IMR-90 (cell line): ENCODE data around the gene CTPS2. TPM values are rescaled to one million over a fixed set of nuclear protein-coding genes. Genes with fewer than 3 reads are reported as not detected.

ENCODE experiments used
- ATAC-seq: fragments of 200-7000 bp; cut with Tn5 transposase; 2 replicates; pipeline ENCODE4 v1.9.1; 2020; ENCODE audit warnings: low read depth, mild to moderate bottlenecking, moderate library complexity
- BruUV-seq: library from RNA; stranded (reverse); fragments of 400-500 nt; replicated peaks from 2 replicates; lab custom pipeline; 2021; lab: Mats Ljungman, UMichigan
- CTCF ChIA-PET: fragments of 300-600 bp; formaldehyde crosslinking; extraction: SDS; loops from one replicate; lab custom pipeline; 2021; ENCODE audit warnings: antibody characterized with exemption; lab: Yijun Ruan, JAX
- POLR2A ChIA-PET: fragments of 300-600 bp; sonication (Branson Sonifier 250); formaldehyde crosslinking; loops from one replicate; lab custom pipeline; 2022; ENCODE audit warnings: antibody characterized with exemption; ENCODE audit not compliant: unreplicated experiment; lab: Charles Lee
- DNase-seq: peaks from one replicate; pipeline ENCODE4 v3.0.0; 2013
- H2AFZ ChIP-seq: replicated peaks from 2 replicates; pipeline ENCODE3; 2013; ENCODE audit warnings: low read length, mild to moderate bottlenecking; ENCODE audit not compliant: poor library complexity
- H2AK5ac ChIP-seq: 2 replicates; pipeline ENCODE4 v1.6.1; 2013; ENCODE audit warnings: low read depth, low read length, inconsistent platforms
- H2AK9ac ChIP-seq: replicated peaks from 2 replicates; pipeline ENCODE3; 2013; ENCODE audit warnings: mild to moderate bottlenecking, low read depth, low read length, moderate library complexity; ENCODE audit not compliant: poor library complexity
- H2BK120ac ChIP-seq: 2 replicates; pipeline ENCODE4 v1.6.1; 2013; ENCODE audit warnings: low read depth, low read length, inconsistent platforms
- H2BK15ac ChIP-seq: 3 replicates; pipeline ENCODE4 v1.6.1; 2013; ENCODE audit warnings: low read depth, low read length, inconsistent platforms
- H2BK20ac ChIP-seq: 2 replicates; pipeline ENCODE4 v1.6.1; 2013; ENCODE audit warnings: low read depth, mild to moderate bottlenecking, inconsistent platforms, low read length, moderate library complexity
- H2BK5ac ChIP-seq: 2 replicates; pipeline ENCODE4 v1.6.1; 2013; ENCODE audit warnings: mild to moderate bottlenecking, low read depth, low read length, inconsistent platforms; ENCODE audit not compliant: poor library complexity, severe bottlenecking
- H3K14ac ChIP-seq: replicated peaks from 2 replicates; pipeline ENCODE4 v1.6.1; 2013; ENCODE audit warnings: low read depth, low read length, inconsistent platforms
- H3K18ac ChIP-seq: 2 replicates; pipeline ENCODE4 v1.6.1; 2013; ENCODE audit warnings: low read depth, low read length, control low read depth
- H3K23ac ChIP-seq: 2 replicates; pipeline ENCODE4 v1.6.1; 2013; ENCODE audit warnings: low read depth, low read length, inconsistent platforms
- H3K27ac ChIP-seq: 2 replicates; pipeline ENCODE4 v1.5.1; 2013; ENCODE audit warnings: mild to moderate bottlenecking, control low read depth, low read length; ENCODE audit not compliant: insufficient read depth
- H3K27me3 ChIP-seq: 2 replicates; pipeline ENCODE4 v1.6.1; 2013; ENCODE audit warnings: low read length; ENCODE audit not compliant: control insufficient read depth, insufficient read depth
- H3K36me3 ChIP-seq: 2 replicates; pipeline ENCODE4 v1.6.1; 2013; ENCODE audit warnings: low read length, mixed read lengths; ENCODE audit not compliant: control insufficient read depth, insufficient read depth
- H3K4ac ChIP-seq: 2 replicates; pipeline ENCODE4 v1.6.1; 2013; ENCODE audit warnings: low read depth, low read length, inconsistent platforms
- H3K4me1 ChIP-seq: 2 replicates; pipeline ENCODE4 v1.6.1; 2013; ENCODE audit warnings: low read length, mixed read lengths; ENCODE audit not compliant: control insufficient read depth, insufficient read depth
- H3K4me2 ChIP-seq: 2 replicates; pipeline ENCODE4 v1.6.1; 2013; ENCODE audit warnings: low read depth, mild to moderate bottlenecking, control low read depth, low read length, moderate library complexity
- H3K4me3 ChIP-seq: 2 replicates; pipeline ENCODE4 v1.5.1; 2013; ENCODE audit warnings: low read depth, mild to moderate bottlenecking, control low read depth, low read length, moderate library complexity; ENCODE audit not compliant: insufficient read depth
- H3K56ac ChIP-seq: 2 replicates; pipeline ENCODE4 v1.6.1; 2013; ENCODE audit warnings: low read length, inconsistent platforms; ENCODE audit not compliant: insufficient read depth; ENCODE audit errors: extremely low read depth
- H3K79me1 ChIP-seq, 2 experiments: 2 replicates each; pipeline ENCODE4 v1.6.1; 2013; ENCODE audit warnings: low read length in 2 of 2, inconsistent platforms in 1 of 2, low read depth in 1 of 2
- H3K9ac ChIP-seq: 2 replicates; pipeline ENCODE4 v1.6.1; 2013; ENCODE audit warnings: low read depth, low read length, control low read depth
- H3K9me1 ChIP-seq: 2 replicates; pipeline ENCODE4 v1.6.1; 2013; ENCODE audit warnings: low read length, inconsistent platforms; ENCODE audit not compliant: insufficient read depth
- H3K9me3 ChIP-seq: 2 replicates; pipeline ENCODE4 v1.6.1; 2013; ENCODE audit warnings: low read length; ENCODE audit not compliant: control insufficient read depth, insufficient read depth
- H4K20me1 ChIP-seq: 2 replicates; pipeline ENCODE4 v1.6.1; 2013; ENCODE audit warnings: low read length, inconsistent platforms; ENCODE audit not compliant: insufficient read depth
- H4K5ac ChIP-seq: 2 replicates; pipeline ENCODE4 v1.6.1; 2013; ENCODE audit warnings: mild to moderate bottlenecking, low read depth, low read length, control low read depth
- H4K8ac ChIP-seq, 2 experiments: 2 replicates each; pipeline ENCODE4 v1.6.1; 2013; ENCODE audit warnings: low read depth in 2 of 2, low read length in 2 of 2, control low read depth in 1 of 2, inconsistent platforms in 1 of 2
- H4K91ac ChIP-seq: 2 replicates; pipeline ENCODE4 v1.6.1; 2013; ENCODE audit warnings: low read depth, low read length, inconsistent platforms; ENCODE audit not compliant: insufficient read depth
- BHLHE40 ChIP-seq: fragments of 150-350 bp; IDR thresholded peaks from 2 replicates; pipeline ENCODE4 v1.6.1; 2016; ENCODE audit warnings: mild to moderate bottlenecking, low read depth, low read length
- CHD1 ChIP-seq: IDR thresholded peaks from 2 replicates; pipeline ENCODE4 v1.6.1; 2012; ENCODE audit warnings: low read depth, low read length, improper control_type of control experiment
- ELK1 ChIP-seq: fragments of 150-350 bp; IDR thresholded peaks from 2 replicates; pipeline ENCODE4 v1.6.1; 2016; ENCODE audit warnings: low read depth, mild to moderate bottlenecking, low read length, moderate library complexity, borderline replicate concordance
- FOS ChIP-seq: fragments of 150-350 bp; IDR thresholded peaks from 2 replicates; pipeline ENCODE4 v1.6.1; 2016; ENCODE audit warnings: low read depth, low read length
- MAFK ChIP-seq: IDR thresholded peaks from 2 replicates; pipeline ENCODE4 v1.6.1; 2012; ENCODE audit warnings: low read depth, low read length, improper control_type of control experiment
- MAZ ChIP-seq: IDR thresholded peaks from 2 replicates; pipeline ENCODE4 v1.6.1; 2012; ENCODE audit warnings: low read depth, mild to moderate bottlenecking, low read length, improper control_type of control experiment, moderate library complexity, borderline replicate concordance
- MXI1 ChIP-seq: IDR thresholded peaks from 2 replicates; pipeline ENCODE4 v1.6.1; 2012; ENCODE audit warnings: low read depth, mild to moderate bottlenecking, low read length, moderate library complexity, borderline replicate concordance
- NFE2L2 ChIP-seq: fragments of 150-350 bp; IDR thresholded peaks from 2 replicates; pipeline ENCODE4 v1.6.1; 2016; ENCODE audit warnings: low read depth, mild to moderate bottlenecking, low read length
- RAD21 ChIP-seq: IDR thresholded peaks from 2 replicates; pipeline ENCODE4 v1.6.1; 2012; ENCODE audit warnings: low read length, improper control_type of control experiment
- USF2 ChIP-seq: fragments of 150-350 bp; IDR thresholded peaks from 2 replicates; pipeline ENCODE4 v1.6.1; 2017; ENCODE audit warnings: mild to moderate bottlenecking, antibody characterized with exemption, low read length, low read depth
- WGBS, 2 experiments: methylation state at CpG; one replicate each; pipeline versions ENCODE4 v1.1.5 to v1.1.7; 2013; ENCODE audit warnings: missing lambda C conversion rate in 2 of 2; ENCODE audit not compliant: insufficient read length in 1 of 2; ENCODE audit errors: extremely low coverage in 2 of 2; 5-methylcytosine and 5-hydroxymethylcytosine counted together
- dilution Hi-C: fragments of 300-500 bp; cut with HindIII; formaldehyde crosslinking; loops from one replicate; pipeline ENCODE4 v1.14.3; 2018; ENCODE audit warnings: low sequenced_read_pairs; ENCODE audit not compliant: unreplicated experiment
- in situ Hi-C: fragments of 300-500 bp; cut with MboI; formaldehyde crosslinking; loops from 3 replicates; pipeline ENCODE4 v1.14.3; 2019; ENCODE audit warnings: low sequenced_read_pairs, inconsistent platforms, mixed read lengths
- intact Hi-C: fragments of 100-400 bp; cut with micrococcal nuclease; formaldehyde crosslinking; loops from 2 replicates; pipeline ENCODE4 v1.10.0; 2022
- polyA plus RNA-seq, 3 experiments: library from polyadenylated mRNA; depleted of rRNA; stranded (reverse); fragments of >200 nt; gene quantifications; 2 replicates each; pipeline ENCODE4 v1.2.3, GENCODE V29; 2012; ENCODE audit warnings: low replicate concordance in 1 of 3
- total RNA-seq: library from RNA; depleted of rRNA; stranded (reverse); fragments of >200 nt; gene quantifications from 2 replicates; pipeline ENCODE4 v1.2.3, GENCODE V29; 2012

CTPS2 gene
- total and polyA plus RNA-seq, 2 of the 4 experiments (the other 2 are of a cell fraction): 6.0 to 13.1 TPM

- H3K18ac ChIP-seq: no peak within 1 kb of the TSS
- no peak within 1 kb of the TSS for H4K5ac ChIP-seq
- WGBS, 2 experiments: no CpG with 5 or more reads among the region's 4 CpGs
- no peak within 1 kb of the TSS for H2BK15ac ChIP-seq
- no peak within 1 kb of the TSS for H3K23ac ChIP-seq
- H3K56ac ChIP-seq: 0 out of 2 replicates have a peak within 1 kb of the TSS, but pooled peaks have one; percentile 24
- TF ChIP-seq CHD1 (no peak), BHLHE40 (no peak), ELK1 (no peak), MXI1 (no peak), FOS (no peak), MAZ (no peak), MAFK (no peak), RAD21 (no peak), NFE2L2 (no peak), USF2 (no peak)
- peak within 1 kb of the TSS; percentile 18; the same call in 1 of the 2 replicates for H2BK20ac ChIP-seq
- no peak within 1 kb of the TSS for H3K27ac ChIP-seq
- H3K4me2 ChIP-seq: no peak within 1 kb of the TSS
- H3K9ac ChIP-seq: no peak within 1 kb of the TSS
- no peak within 1 kb of the TSS for H3K4me3 ChIP-seq
- H3K36me3 ChIP-seq: no peaks in the 10 kb centered on the region
- no peak within 1 kb of the TSS for H3K4ac ChIP-seq
- no peaks in the 10 kb centered on the region for H4K20me1 ChIP-seq
- no peak within 1 kb of the TSS for H2BK120ac ChIP-seq
- no peak within 1 kb of the TSS for H2BK5ac ChIP-seq
- no peak within 1 kb of the TSS for H4K8ac ChIP-seq
- no peak within 1 kb of the TSS for H2AFZ ChIP-seq
- ATAC-seq (no peak), DNase-seq (no peak)
- POLR2A ChIA-PET: no interaction called here
- no TSS peak for BruUV-seq
- H4K91ac ChIP-seq: no peak within 1 kb of the TSS
- dilution Hi-C loops (no loop called here), in situ Hi-C loops (no loop called here), intact Hi-C loops (no loop called here)
- peaks cover 5% of the 10 kb centered on the region; the same call in 1 of the 2 replicates for H3K27me3 ChIP-seq
- no peak within 1 kb of the TSS for H2AK5ac ChIP-seq
- H2AK9ac ChIP-seq: no peak within 1 kb of the TSS
- no peaks in the 10 kb centered on the region for H3K9me3 ChIP-seq
- peaks cover 8% of the 10 kb centered on the region for H3K4me1 ChIP-seq
- no peaks in the 10 kb centered on the region for H3K9me1 ChIP-seq
- H3K14ac ChIP-seq: no peak within 1 kb of the TSS
- peaks cover 0 to 21% of the 10 kb centered on the region in 2 experiments; a peak in 2 of 4 replicates for H3K79me1 ChIP-seq
- CTCF ChIA-PET: interaction anchor here (1.4 kb wide), 1 partner anchor 13 kb away, joined by 3 read pairs; no protein-coding TSS in a partner anchor
Measured at GRCh38 chrX:16649858-16650257, 62.6 kb downstream of the CTPS2 start, which contains the start of gene S100G. Gene S100G (plus strand): TSS chrX:16650158. CDS start chrX:16651007, 849 bp downstream.
